HG02588 (cell line): ENCODE data around the gene PATE4.
A peak's percentile ranks its signal among the peaks of the same experiment; 100 is the strongest.
"Not testable (repeated sequence)": the region's sequence is repeated elsewhere in the genome, so short reads cannot be mapped to it uniquely, and the experiment has no call there.

Source experiments
- ATAC-seq: cut with Tn5 transposase; IDR thresholded peaks from one replicate; pipeline ENCODE4 v1.9.1; 2021; ENCODE audit warnings: mild to moderate bottlenecking, moderate library complexity; ENCODE audit not compliant: unreplicated experiment

PATE4 gene

GRCh38 chr11:125833016-125833415 is at the start of gene PATE4:
Gene PATE4, plus strand, starts transcription at chr11:125833316. Its CDS starts 44 bp downstream, at chr11:125833360.
- no peak for ATAC-seq

GRCh38 chr11:125784678-125785077 is 48.4 kb upstream of the PATE4 start:
- ATAC-seq, result no peak

GRCh38 chr11:125787827-125788226 is 45.3 kb upstream of the PATE4 start, which contains the start of gene PATE3:
Gene PATE3, plus strand, starts transcription at chr11:125788127. Its CDS starts 25 bp downstream, at chr11:125788152.
- ATAC-seq, result no peak

GRCh38 chr11:125790825-125791224 is 42.3 kb upstream of the PATE4 start:
- ATAC-seq, result no peak

GRCh38 chr11:125797641-125798040 is 35.5 kb upstream of the PATE4 start:
- ATAC-seq, result no peak

- no peak for ATAC-seq
Measured at GRCh38 chr11:125799808-125800207, 33.3 kb upstream of the PATE4 start.

GRCh38 chr11:125802387-125802786 is 30.7 kb upstream of the PATE4 start:
- no peak for ATAC-seq

- no peak for ATAC-seq
Measured at GRCh38 chr11:125807909-125808308, 25.2 kb upstream of the PATE4 start.

- ATAC-seq, result no peak
Measured at GRCh38 chr11:125835748-125836147, 2.6 kb downstream of the PATE4 start.

- no peak for ATAC-seq
Measured at GRCh38 chr11:125842321-125842948, 9.3 kb downstream of the PATE4 start.

- no peak for ATAC-seq
Measured at GRCh38 chr11:125846188-125846587, 13.1 kb downstream of the PATE4 start.

GRCh38 chr11:125857670-125858069 is 24.6 kb downstream of the PATE4 start:
- ATAC-seq, result not testable (repeated sequence)

GRCh38 chr11:125862786-125863185 is 29.7 kb downstream of the PATE4 start:
- ATAC-seq, result not testable (repeated sequence)

- ATAC-seq, result not testable (repeated sequence)
Measured at GRCh38 chr11:125865354-125865753, 32.2 kb downstream of the PATE4 start.

- no peak for ATAC-seq
Measured at GRCh38 chr11:125869521-125869920, 36.4 kb downstream of the PATE4 start.

GRCh38 chr11:125871391-125872137 is 38.4 kb downstream of the PATE4 start:
- no peak for ATAC-seq

- no peak for ATAC-seq
Measured at GRCh38 chr11:125872138-125872491, 39.0 kb downstream of the PATE4 start.

GRCh38 chr11:125873881-125874555 is 40.9 kb downstream of the PATE4 start:
- ATAC-seq, result no peak

- ATAC-seq, result peak; percentile 68
Measured at GRCh38 chr11:125874556-125875124, 41.5 kb downstream of the PATE4 start.

GRCh38 chr11:125881291-125881690 is 48.2 kb downstream of the PATE4 start:
- ATAC-seq, result no peak

- no peak for ATAC-seq
Measured at GRCh38 chr11:125883375-125883774, 50.3 kb downstream of the PATE4 start.

GRCh38 chr11:125886997-125887372 is 53.9 kb downstream of the PATE4 start:
- peak; percentile 6 for ATAC-seq
